HG03378 (cell line): ENCODE measurements around the gene ASB18.
"Not testable (repeated sequence)": the region's sequence is repeated elsewhere in the genome, so short reads cannot be mapped to it uniquely, and the experiment has no call there.

ENCODE experiments used
- ATAC-seq: cut with Tn5 transposase; IDR thresholded peaks from one replicate; pipeline ENCODE4 v1.9.1; 2021; ENCODE audit warnings: mild to moderate bottlenecking, moderate library complexity; ENCODE audit not compliant: unreplicated experiment

The ASB18 gene

GRCh38 chr2:236264256-236264655 lies at the start of gene ASB18:
ASB18 (minus strand) TSS chr2:236264406; CDS start chr2:236264345, 61 bp downstream.
- no peak for ATAC-seq

- no peak for ATAC-seq
These were observed 47.1 kb upstream of the ASB18 start for GRCh38 chr2:236311286-236311685.

DNA sequence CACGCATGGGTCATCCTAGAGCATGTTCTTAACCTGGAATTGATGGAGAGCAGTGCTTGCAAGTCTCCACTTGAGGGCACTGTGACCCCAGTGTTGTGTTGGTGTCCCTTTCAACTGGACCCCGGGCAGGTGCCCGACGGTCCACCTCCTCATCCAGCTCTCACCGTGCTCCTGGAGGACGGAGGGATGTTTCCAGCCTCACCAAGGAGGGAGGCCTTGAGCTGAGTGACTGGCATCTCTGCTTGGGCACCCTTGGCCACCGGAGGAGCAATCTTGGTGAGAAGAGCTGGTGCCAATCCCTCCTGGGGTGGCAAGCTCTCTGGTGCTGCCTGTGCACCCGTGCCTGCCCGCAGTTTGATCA lies 45.4 kb upstream of the ASB18 start:
- no peak for ATAC-seq

GRCh38 chr2:236308855-236309668 lies 44.9 kb upstream of the ASB18 start:
- no peak for ATAC-seq

GRCh38 chr2:236307641-236308040 lies 43.4 kb upstream of the ASB18 start:
- no peak for ATAC-seq

DNA sequence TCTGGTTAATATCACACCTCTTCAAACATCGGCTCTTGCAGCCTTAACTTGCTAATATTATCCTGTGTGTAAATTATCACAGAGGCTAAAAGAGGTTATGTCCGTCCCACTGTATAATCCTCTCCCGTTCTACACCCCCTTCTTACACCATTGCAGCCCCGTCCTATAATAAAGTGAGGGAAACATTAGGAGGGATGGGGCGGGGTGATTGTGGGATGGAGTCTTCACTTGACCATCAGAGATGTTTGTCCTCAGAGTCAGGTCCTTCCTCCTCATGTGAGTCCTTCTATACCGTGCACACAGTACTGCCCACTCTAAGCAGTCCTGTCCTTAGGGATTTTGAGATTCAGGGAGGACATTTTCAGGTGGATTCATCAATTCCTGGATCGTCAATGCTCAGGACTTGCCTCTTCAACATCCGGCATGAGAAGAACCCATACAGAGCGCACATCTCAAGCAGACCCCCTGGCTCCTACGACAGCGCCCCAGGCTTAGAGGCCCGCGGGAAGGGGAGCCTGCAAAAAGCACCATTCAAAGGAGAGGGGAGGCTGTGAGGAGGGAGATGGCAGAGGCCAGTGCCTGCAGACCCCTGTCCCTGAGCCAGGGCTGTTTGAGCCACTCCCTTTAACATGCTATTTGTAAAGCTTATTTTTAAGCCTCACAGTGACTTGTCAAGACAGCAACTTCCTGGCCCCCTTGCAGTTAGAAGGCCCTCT lies 42.8 kb upstream of the ASB18 start:
- ATAC-seq = no peak

GRCh38 chr2:236305964-236306605 lies 41.9 kb upstream of the ASB18 start:
- no peak for ATAC-seq

DNA sequence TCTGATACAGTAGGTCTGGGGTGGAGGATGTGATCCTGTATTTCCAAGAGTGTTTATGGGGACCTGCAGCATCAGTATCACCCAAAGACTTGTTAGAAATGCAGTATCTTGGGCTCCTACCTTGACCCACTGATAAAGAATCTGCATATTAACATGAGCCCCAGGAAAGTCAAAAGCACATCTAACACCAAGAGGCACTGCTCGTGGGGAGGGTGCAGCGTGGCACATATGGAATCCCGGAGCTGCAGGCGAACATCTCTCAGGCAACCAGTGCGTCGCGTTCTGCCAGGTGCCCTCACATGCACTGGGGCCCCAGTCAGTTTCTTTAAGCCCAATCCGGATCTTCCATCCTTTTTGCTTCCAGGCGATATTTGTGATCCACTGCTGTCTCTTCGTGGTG lies 41.3 kb upstream of the ASB18 start:
- no peak for ATAC-seq

- ATAC-seq = no peak
These were observed 39.7 kb upstream of the ASB18 start for GRCh38 chr2:236303935-236304334.

DNA sequence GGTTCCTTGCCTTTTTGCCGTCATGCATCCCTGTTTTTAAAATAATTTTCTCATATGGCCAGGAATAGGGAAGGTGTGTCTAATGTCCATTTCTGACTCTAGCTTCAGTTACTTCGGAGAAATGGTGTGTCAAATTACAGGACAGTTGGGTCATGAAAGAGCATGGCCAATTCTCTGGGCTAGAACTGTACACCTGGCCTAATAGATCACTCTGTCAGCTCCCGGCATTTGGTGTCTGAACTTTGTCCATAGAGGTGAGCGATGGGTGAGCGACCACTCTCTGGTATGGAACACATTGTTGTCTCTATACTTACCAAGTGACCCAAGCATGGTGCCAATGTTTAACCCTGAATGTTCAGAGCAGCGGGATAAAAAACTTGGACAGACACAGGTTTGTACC lies 38.3 kb upstream of the ASB18 start:
- no peak for ATAC-seq

- ATAC-seq = no peak
These were observed 34.8 kb upstream of the ASB18 start for GRCh38 chr2:236298924-236299475.

GRCh38 chr2:236295481-236295880 lies 31.3 kb upstream of the ASB18 start:
- ATAC-seq = no peak

DNA sequence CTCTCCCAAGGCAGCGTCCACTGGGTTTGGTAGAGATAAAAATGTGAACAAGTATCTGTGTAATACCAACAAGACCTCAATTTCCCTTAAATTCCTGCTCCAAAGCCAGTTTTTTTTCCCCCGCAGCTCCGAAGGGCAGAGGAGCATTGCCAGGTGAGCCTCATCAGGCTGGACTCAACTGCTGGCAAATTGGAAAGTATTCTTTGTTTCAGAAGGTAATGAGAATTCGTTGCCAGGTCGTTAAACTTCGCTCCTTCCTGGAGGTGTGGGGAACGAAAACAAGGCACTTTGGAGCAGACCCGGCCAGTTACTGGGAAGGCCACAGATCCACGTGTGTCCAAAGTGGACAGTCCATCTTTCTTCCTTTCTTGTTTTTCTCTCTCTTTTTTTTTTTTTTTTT lies 30.4 kb upstream of the ASB18 start:
- ATAC-seq = no peak

DNA sequence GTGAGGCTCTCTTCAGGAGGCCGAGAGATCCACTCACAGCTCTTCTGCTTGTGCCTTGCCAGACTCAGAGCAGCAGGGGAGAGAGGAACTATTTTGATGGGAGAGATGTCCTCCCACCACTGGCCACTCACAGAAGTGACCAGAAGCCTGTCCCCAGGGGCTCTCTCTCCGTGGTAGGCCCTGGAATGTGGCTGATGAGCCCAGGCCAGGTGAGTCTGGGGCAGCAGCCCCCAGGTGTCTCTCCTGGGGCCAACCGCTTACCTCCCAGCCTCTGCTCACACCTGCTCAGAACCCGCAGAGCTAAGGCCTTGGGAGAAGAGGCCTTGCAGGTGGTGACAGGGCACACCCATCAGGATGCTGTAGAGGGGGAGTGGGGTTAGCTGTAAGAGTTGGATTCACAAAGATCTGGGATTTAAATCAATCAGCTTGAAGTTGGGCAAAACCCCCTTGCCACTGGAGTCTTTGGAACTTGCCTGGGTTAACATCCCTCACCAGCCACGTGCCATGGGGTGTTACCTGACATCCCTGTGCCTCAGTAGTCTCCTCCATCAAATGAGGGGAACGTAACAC lies 29.1 kb upstream of the ASB18 start:
- ATAC-seq = no peak

GRCh38 chr2:236291911-236292310 lies 27.7 kb upstream of the ASB18 start:
- no peak for ATAC-seq

DNA sequence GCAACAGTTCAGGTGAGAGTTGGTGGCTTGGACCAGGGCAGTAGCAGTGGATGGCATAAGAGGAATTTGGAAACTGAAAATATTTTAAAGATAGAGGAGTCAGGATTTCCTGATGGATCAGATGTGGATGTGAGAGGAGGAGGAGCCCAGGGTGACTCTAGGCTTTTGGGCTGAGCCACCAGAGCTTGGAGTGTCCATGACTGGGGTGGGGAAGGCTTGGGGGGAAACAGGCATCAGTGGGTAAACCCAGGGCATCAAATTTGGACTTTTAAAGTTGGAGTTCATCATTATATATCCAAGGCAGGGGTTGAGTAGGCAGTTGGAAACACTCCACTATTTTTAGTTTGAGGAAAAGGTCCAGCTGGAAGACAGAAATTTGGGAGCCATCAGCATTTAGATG lies 27.3 kb upstream of the ASB18 start:
- ATAC-seq = no peak

GRCh38 chr2:236290742-236291425 lies 26.7 kb upstream of the ASB18 start:
- no peak for ATAC-seq

DNA sequence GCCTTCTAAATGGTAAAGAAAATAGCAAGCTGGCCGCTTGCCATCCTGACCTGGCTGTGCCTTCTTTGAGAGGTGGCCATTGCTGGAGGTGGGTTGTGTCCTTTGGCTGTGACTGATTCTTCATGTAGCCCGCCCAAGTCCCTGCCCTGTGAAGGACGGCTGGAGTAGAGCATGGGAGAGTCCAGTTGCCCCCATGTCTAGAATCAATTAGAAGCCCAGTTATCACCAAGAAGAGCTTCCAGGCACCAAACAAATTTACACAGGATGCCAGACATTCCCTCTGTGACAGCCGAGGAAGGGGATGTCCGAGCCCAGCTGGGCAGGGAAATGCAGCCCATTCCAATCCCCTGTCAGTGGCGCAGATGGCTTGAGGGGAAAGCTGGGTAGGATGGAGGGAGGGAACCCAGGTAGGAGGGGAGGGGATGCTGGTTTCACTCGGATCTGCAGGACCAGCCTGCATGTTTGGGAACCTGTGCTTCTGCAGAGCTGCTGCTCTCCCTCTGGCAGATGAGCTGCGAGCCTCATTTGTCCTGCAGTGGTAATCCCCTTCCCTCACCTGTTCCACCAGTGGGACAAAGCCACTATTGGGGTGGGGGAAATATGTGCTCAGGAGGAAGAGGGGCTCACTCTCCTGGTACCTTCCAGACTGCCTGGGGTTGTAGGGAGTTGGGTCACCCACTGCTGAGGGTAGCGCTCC lies 25.7 kb upstream of the ASB18 start:
- no peak for ATAC-seq

DNA sequence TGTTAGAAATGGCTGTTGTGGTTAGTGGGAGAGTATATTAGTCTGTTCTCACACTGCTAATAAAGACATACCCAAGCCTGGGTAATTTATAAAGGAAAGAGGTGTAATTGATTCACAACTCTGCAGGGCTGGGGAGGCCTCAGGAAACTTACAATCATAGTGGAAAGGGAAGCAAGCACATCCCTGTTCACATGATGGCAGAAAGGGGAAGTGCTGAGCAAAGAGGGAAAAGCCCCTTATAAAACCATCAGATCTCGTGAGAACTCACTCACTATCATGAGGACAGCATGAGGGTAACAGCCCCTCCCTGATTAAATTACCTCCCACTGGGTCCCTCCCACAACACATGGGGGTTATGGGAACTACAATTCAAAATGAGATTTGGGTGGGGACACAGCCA lies 24.2 kb upstream of the ASB18 start:
- not testable (repeated sequence) for ATAC-seq

DNA sequence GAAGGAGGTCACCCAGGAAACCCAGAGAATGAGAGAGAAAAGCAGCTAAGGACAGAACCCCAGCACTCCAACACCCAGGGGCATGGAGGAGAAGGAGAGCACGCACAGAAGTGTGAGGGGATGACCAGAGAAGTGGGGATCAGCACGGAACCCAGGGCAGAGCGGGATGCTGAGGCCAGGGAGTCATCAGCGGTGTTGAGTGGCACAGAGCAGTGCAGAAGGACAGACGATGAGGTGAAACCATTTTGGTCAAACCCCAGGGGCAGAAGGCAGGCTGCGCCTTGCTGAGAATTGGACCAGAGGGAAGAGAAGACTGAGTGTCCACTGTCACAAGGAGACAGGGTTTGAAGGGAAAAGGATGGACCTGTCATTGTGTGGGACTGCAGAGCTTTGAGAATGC lies 23.4 kb upstream of the ASB18 start:
- ATAC-seq = no peak
